Activated gamma-delta T cell (primary cell): Measurements from ENCODE around the gene OR10V1.
"Not testable (repeated sequence)": the region's sequence is repeated elsewhere in the genome, so short reads cannot be mapped to it uniquely, and the experiment has no call there.

Source experiments
- DNase-seq: peaks from one replicate; lab custom pipeline; 2025; lab: John Stamatoyannopoulos, UW

OR10V1 gene

DNA sequence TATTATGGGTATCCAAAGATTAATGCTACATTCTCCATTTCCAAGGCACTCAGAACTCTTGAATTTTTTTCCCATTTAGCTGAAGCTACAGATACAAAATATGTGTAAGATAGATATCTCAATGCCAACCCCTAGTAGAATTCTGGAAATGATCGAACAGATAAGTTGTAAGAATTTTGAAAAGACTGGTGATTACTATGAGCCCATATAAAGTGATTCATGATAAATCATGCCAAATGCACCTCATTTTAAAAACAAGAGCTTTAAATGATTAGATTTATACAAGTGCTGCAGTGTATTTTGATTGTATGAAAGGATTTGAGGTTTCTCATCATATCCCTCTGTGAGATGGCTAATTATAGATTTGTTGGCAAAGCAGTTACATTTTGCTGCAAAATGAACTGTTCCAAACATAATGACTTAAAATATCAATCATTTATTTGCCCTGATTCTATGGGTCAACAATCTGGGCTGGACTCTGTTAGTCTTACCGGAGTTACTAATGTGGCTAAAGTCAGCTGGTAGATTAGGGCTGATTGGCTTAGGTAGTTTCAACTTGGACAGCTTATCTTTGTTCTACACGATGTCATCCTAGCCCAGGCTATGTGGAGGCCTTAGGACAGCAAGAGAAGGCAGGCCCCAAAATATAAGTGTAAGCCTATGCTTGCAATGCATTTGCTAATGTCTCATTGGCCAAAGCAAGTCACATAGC is 3.4 kb downstream of the OR10V1 start:
- no peak for DNase-seq

GRCh38 chr11:59708537-59708936 is 5.1 kb downstream of the OR10V1 start:
- DNase-seq: no peak

DNA sequence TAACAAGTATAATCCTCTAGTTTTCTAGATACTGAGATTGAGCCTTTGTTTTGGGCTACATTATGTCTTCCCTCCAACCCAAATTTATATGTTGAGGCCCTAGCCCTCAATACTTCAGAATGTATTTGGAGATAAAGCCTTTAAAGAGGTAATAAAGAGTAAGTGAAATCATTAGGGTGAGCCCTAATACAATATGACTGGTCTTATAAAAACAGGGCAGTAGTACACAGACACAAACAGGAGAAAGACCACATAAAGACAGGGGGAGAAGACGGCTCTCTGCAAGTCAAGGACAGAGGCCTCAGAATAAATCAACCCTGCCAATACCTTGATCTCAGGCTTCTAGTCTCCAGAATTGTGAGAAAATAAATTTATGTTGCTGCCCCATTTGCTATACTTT is 6.3 kb downstream of the OR10V1 start:
- DNase-seq: no peak

DNA sequence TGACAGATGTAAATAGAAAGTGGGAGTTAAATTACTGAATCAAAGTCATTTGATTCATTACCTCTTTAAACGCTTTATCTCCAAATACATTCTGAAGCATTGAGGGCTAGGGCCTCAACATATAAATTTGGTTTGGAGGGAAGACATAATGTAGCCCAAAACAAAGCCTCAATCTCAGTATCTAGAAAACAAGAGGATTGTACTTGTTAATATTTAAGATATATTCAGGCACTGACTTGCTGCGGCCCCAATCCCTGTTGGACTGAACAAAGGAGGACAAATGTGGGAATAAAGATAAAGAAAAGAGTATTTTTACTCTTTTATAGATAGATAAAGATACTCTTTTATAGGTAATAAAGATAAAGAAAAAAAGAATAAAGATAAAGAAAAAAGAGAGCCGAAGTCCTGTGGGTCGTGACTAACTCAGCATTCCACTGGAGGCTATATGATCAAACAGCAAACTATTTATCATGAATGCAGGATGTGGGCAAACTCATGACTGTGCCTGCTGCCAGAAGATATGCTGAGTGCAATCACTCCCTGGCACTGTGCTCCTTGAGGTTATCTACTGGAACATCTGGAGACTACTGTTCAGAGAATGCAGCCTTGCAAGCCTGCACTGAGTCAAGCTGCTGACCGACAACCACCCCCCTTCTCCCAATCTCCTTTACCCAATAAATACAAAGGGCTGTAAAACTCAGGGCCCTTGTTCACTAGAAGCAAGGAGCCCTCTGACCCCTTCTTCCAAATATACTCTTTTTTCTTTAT is 6.9 kb downstream of the OR10V1 start:
- no peak for DNase-seq

- DNase-seq: no peak
Observed at GRCh38 chr11:59705294-59705693, 8.4 kb downstream of the OR10V1 start.

GRCh38 chr11:59703515-59703914 is 10.1 kb downstream of the OR10V1 start:
- DNase-seq: not testable (repeated sequence)

- not testable (repeated sequence) for DNase-seq
Observed at GRCh38 chr11:59700157-59700556, 13.5 kb downstream of the OR10V1 start.

GRCh38 chr11:59698506-59698905 is 15.1 kb downstream of the OR10V1 start:
- no peak for DNase-seq

GRCh38 chr11:59692915-59693314 is 20.7 kb downstream of the OR10V1 start:
- DNase-seq: no peak

- no peak for DNase-seq
Observed at GRCh38 chr11:59691156-59691555, 22.5 kb downstream of the OR10V1 start.

DNA sequence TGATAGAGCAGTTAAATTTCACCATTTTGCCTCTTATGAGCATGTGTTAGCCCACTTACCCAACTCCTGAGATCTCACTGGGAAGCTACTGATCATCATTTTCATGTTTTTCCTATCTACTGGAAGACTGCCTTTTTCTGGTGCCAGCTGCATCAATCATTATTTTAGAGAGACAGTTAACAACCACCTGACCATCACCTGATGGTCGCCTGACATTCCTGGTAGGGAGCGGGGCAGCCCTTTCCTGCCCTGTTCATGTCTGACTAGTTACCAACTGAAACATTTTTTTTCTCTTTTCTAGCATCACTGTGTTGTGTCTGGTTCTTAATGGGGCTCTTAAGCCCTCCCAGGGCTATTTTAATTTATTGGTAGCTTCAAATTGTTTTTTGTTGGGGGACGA is 24.6 kb downstream of the OR10V1 start:
- no peak for DNase-seq

GRCh38 chr11:59681260-59681725 is 32.4 kb downstream of the OR10V1 start:
- DNase-seq: not testable (repeated sequence)

DNA sequence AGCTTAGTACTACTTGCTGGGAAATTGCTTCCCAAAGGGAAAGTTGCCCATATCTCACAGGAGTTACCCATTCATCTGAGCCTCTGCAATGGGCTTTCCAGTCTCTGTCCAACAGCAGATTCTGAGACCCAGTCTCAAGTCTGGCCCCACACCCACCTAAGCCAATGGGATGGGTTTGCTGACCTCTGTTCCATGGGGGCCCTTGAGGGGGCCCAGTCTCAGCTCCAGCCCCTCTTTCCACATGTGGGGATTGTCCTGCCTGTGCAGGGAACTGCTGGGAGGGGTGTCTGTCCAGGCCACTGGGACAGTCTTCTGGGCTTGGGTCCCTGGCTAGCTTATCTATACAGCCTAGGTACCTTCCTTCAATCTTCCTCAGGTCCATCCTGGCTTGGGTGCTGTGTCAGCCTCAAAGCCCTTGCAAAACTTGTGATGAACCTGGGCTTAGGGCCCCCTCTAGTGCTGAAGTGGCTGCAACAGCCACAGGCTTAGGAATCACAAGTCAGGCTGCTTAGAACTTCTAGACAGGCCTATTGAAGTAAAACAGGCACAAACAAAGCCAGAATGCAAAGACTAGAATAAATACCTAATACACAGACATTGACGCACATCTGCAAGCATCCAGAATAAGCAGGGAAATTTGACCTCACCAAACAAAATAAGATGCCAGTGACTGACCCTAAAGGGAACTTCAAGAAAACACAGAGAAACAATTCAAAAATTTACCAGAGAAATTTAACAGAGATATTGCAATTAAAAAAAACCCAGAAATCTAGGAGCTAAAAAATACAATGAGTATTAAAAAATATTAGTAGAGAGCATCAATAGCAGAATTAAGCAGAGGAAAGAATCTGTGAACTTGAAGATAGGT is 33.1 kb downstream of the OR10V1 start:
- no peak for DNase-seq

DNA sequence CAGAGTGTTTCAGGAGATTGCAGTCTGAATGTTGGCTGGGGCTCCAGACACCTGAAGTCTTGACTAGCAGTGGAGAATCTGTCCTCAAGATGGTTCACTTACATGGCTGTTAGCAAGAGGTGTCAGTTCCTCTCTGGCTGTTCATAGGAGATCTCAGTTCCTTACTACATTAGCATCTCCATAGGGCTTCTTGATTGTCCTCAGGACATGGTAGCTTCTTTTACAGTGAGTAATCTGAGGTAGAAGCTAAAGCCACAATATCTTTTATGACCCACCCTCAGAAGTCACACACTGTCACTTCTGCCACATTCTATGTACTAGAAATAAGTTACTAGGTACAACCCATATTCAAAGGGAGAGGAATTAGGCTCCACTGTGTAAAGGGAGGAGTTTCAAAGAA is 34.3 kb downstream of the OR10V1 start:
- DNase-seq: no peak

- DNase-seq: no peak
Observed at GRCh38 chr11:59678813-59679165, 34.9 kb downstream of the OR10V1 start.

GRCh38 chr11:59678118-59678812 is 35.4 kb downstream of the OR10V1 start:
- DNase-seq: no peak

- no peak for DNase-seq
Observed at GRCh38 chr11:59676205-59676604, 37.4 kb downstream of the OR10V1 start.

DNA sequence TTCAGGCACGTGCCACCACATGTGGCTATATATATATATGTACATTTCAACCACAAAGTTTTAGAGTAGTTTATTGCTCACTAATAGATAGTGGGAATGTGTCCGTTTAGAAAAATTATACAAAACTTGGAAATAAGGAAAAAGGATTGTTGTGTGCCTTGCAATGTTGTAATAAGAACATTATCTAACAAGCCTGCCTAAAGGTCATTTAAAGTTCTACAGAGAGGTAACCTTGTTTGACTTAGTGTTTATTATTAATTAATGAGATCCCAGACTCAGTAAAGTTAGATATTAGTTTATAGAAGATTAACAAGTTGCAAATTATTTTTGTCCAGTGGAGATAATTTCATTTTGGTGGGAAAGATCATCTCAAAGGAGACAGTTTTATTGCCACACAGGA is 39.4 kb downstream of the OR10V1 start:
- no peak for DNase-seq

DNA sequence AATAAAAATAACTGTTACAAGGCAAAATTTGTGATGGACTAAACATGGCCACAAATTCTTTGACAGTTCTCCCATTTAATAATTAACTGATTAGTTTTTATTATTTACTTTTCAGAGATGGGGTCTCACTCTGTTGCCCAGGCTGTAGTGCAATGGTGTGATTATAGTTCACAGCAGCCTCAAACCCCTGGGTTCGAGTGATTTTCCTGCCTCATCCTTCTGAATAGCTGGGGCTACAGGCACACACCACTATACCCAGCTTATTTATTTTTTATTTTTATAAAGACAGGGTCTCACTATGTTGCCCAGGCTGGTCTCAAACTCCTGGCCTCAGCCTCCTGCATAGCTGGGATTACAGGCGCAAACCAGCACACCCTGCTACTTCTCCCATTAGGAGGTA is 40.4 kb downstream of the OR10V1 start:
- no peak for DNase-seq

DNA sequence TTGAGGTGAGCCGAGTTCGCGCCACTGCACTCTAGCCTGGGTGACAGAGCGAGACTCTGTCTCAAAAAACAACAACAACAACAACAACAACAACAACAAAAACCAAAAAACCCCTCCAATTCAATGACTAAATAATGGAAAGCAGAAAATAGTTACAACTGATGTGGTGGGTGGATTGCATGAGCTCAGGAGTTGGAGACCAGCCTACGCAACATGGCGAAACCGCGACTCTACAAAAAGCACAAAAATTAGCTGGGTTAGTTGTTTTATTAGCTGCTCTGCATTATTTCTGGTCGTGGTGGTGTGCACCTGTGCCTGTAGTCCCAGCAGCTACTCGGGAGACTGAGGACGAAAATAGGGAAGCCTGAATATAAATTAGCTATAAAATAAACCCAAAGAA is 42.2 kb downstream of the OR10V1 start:
- DNase-seq: no peak

- DNase-seq: no peak
Observed at GRCh38 chr11:59669611-59670009, 44.0 kb downstream of the OR10V1 start.
